Kidney epithelial cell (primary cell): Measurements from ENCODE around the gene FAM156A. TPM values are rescaled to one million over a fixed set of nuclear protein-coding genes. Genes with fewer than 3 reads are reported as not detected.
"Not testable (repeated sequence)": the region's sequence is repeated elsewhere in the genome, so short reads cannot be mapped to it uniquely, and the experiment has no call there.

Experiments
- DNase-seq: peaks from one replicate; pipeline ENCODE4 v3.0.0-alpha.2; 2010; ENCODE audit warnings: low read depth
- H3K27me3 ChIP-seq: 2 replicates; pipeline ENCODE4 v1.6.0; 2011; ENCODE audit warnings: low read length; ENCODE audit not compliant: control insufficient read depth, insufficient read depth
- H3K36me3 ChIP-seq: 2 replicates; pipeline ENCODE4 v1.5.1; 2011; ENCODE audit warnings: low read length; ENCODE audit not compliant: control insufficient read depth, insufficient read depth
- H3K4me3 ChIP-seq: 2 replicates; pipeline ENCODE4 v1.5.1; 2011; ENCODE audit warnings: low read depth, mild to moderate bottlenecking, control low read depth, low read length
- CTCF ChIP-seq: IDR thresholded peaks from 2 replicates; pipeline ENCODE4 v1.5.1; 2011; ENCODE audit warnings: mild to moderate bottlenecking, moderate library complexity, low read length, control low read depth, inconsistent platforms; ENCODE audit not compliant: insufficient read depth, poor library complexity, severe bottlenecking
- total RNA-seq: library from RNA; depleted of rRNA; stranded (reverse); fragments of >200 nt; gene quantifications from 2 replicates; pipeline ENCODE4 v1.2.3, GENCODE V29; 2015

Gene FAM156A
- total RNA-seq, 1 donor from 2014 or later: 7.2 TPM

GRCh38 chrX:52966993-52967738, 8.8 kb upstream of the FAM156A start:
- not testable (repeated sequence) for H3K36me3 ChIP-seq, H3K4me3 ChIP-seq, H3K27me3 ChIP-seq, DNase-seq

GRCh38 chrX:52958961-52959360, 643 bp upstream of the FAM156A start:
- H3K4me3 ChIP-seq, DNase-seq, H3K36me3 ChIP-seq, H3K27me3 ChIP-seq: not testable (repeated sequence)

GRCh38 chrX:52949884-52950283, 8.4 kb downstream of the FAM156A start:
- not testable (repeated sequence) for H3K4me3 ChIP-seq, H3K27me3 ChIP-seq, DNase-seq, H3K36me3 ChIP-seq

- H3K27me3 ChIP-seq, DNase-seq: not testable (repeated sequence)
Measured at GRCh38 chrX:52949325-52949724, 9.0 kb downstream of the FAM156A start.

GRCh38 chrX:52948265-52948664, 10.1 kb downstream of the FAM156A start:
- not testable (repeated sequence) for DNase-seq, H3K4me3 ChIP-seq, H3K27me3 ChIP-seq, H3K36me3 ChIP-seq

More at GRCh38 chrX:52949325-52949724, 9.0 kb downstream of the FAM156A start:
- H3K36me3 ChIP-seq, H3K4me3 ChIP-seq: not testable (repeated sequence)

GRCh38 chrX:52947501-52947900, 10.8 kb downstream of the FAM156A start:
- not testable (repeated sequence) for H3K36me3 ChIP-seq, H3K4me3 ChIP-seq, DNase-seq

GRCh38 chrX:52945838-52946494, 12.4 kb downstream of the FAM156A start:
- not testable (repeated sequence) for DNase-seq, H3K4me3 ChIP-seq, H3K36me3 ChIP-seq, H3K27me3 ChIP-seq

More at GRCh38 chrX:52947501-52947900, 10.8 kb downstream of the FAM156A start:
- not testable (repeated sequence) for H3K27me3 ChIP-seq

- not testable (repeated sequence) for H3K36me3 ChIP-seq, H3K27me3 ChIP-seq, DNase-seq
Measured at GRCh38 chrX:52941728-52942127, 16.6 kb downstream of the FAM156A start.

GRCh38 chrX:52940704-52941103, 17.6 kb downstream of the FAM156A start:
- not testable (repeated sequence) for DNase-seq, H3K27me3 ChIP-seq

More at GRCh38 chrX:52941728-52942127, 16.6 kb downstream of the FAM156A start:
- H3K4me3 ChIP-seq: not testable (repeated sequence)

GRCh38 chrX:52935470-52935784, 22.9 kb downstream of the FAM156A start:
- DNase-seq, H3K27me3 ChIP-seq, H3K36me3 ChIP-seq: not testable (repeated sequence)
- H3K4me3 ChIP-seq: peak overlapping the region; percentile 57

More at GRCh38 chrX:52940704-52941103, 17.6 kb downstream of the FAM156A start:
- H3K36me3 ChIP-seq, H3K4me3 ChIP-seq: not testable (repeated sequence)

GRCh38 chrX:52934704-52935469, 23.4 kb downstream of the FAM156A start:
- peak; percentile 71 for TF ChIP-seq CTCF
- peak overlapping the region; percentile 57 for H3K4me3 ChIP-seq
- H3K27me3 ChIP-seq: no peaks in the 10 kb centered on the region
- H3K36me3 ChIP-seq: no peaks in the 10 kb centered on the region
- no peak for DNase-seq
